Mucosa of descending colon (tissue), 3 donors: ENCODE data around the gene ABLIM2. TPM values are rescaled to one million over a fixed set of nuclear protein-coding genes. Genes with fewer than 3 reads are reported as not detected.

Experiments used
- ATAC-seq: fragments of 200-7000 bp; cut with Tn5 transposase; one replicate; pipeline ENCODE4 v1.9.1; 2020; ENCODE audit warnings: mild to moderate bottlenecking, moderate library complexity
- DNase-seq, 3 donors: peaks; one replicate each; pipeline ENCODE4 v3.0.0-alpha.2; 2020
- H3K36me3 ChIP-seq: fragments of 200-600 bp; one replicate; pipeline ENCODE4 v1.8.0; 2021; ENCODE audit warnings: low read depth, mild to moderate bottlenecking
- H3K4me1 ChIP-seq: fragments of 200-600 bp; one replicate; pipeline ENCODE4 v1.8.0; 2021; ENCODE audit warnings: low read depth, mild to moderate bottlenecking
- H3K4me3 ChIP-seq: fragments of 200-600 bp; one replicate; pipeline ENCODE4 v1.8.0; 2021; ENCODE audit warnings: mild to moderate bottlenecking
- H3K9me3 ChIP-seq: fragments of 200-600 bp; one replicate; pipeline ENCODE4 v1.8.0; 2021; ENCODE audit warnings: mild to moderate bottlenecking
- intact Hi-C, 2 donors: fragments of 100-400 bp; cut with DNase I in 1 of 2; cut with micrococcal nuclease in 1 of 2; formaldehyde crosslinking; loops; one replicate each; pipeline versions ENCODE4 v1.11.0 to v1.11.1; 2022; cut with DNase I, micrococcal nuclease
- total RNA-seq, 3 donors: library from RNA; stranded (reverse); fragmentation: NEBNext Ultra II Directional in 2 of 3; extraction: Animal tissue kit (Norgen Biotek cat#: 25700) in 2 of 3; gene quantifications; one replicate each; pipeline versions ENCODE4 v1.2.1 to v1.2.4, GENCODE V29; 2021 to 2023
- TF ChIP-seq, protein P1 (sequence below): fragments of 200-600 bp; IDR thresholded peaks from one replicate; pipeline ENCODE4 v1.8.0; 2022; ENCODE audit warnings: antibody characterized with exemption, mild to moderate bottlenecking
- donor health status: DM: no; HTN: no; CAD: no; lungs with moderate emphysema.
- donor health status: DM: no; HTN: no; CAD: no.
- donor health status: DM: no; HTN: yes; CAD: no.

The ABLIM2 gene
- total RNA-seq, 3 donors from 2014 or later, result 15.0 to 15.8 (median 15.5) TPM

DNA sequence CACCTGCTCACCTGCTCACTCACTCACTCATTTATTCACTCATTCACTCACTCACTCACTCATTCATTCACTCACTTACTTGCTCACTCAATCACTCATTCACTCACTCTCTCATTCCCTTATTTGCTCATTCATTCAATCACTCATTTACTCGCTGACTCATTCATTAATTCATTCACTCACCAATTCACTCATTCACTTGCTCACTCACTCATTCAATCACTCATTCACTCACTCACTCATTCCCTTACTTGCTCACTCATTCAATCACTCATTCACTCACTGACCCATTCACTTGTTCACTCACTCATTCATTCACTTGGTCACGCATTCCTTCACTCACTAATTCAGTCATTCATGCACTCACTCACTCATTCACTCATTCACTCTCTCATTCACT, 130.2 kb downstream of the ABLIM2 start:
- intact Hi-C loops, result no loop called here

GRCh38 chr4:8026453-8026852, 132.2 kb downstream of the ABLIM2 start:
- TF ChIP-seq, protein P1, sequence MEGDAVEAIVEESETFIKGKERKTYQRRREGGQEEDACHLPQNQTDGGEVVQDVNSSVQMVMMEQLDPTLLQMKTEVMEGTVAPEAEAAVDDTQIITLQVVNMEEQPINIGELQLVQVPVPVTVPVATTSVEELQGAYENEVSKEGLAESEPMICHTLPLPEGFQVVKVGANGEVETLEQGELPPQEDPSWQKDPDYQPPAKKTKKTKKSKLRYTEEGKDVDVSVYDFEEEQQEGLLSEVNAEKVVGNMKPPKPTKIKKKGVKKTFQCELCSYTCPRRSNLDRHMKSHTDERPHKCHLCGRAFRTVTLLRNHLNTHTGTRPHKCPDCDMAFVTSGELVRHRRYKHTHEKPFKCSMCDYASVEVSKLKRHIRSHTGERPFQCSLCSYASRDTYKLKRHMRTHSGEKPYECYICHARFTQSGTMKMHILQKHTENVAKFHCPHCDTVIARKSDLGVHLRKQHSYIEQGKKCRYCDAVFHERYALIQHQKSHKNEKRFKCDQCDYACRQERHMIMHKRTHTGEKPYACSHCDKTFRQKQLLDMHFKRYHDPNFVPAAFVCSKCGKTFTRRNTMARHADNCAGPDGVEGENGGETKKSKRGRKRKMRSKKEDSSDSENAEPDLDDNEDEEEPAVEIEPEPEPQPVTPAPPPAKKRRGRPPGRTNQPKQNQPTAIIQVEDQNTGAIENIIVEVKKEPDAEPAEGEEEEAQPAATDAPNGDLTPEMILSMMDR, result no peak
- Histone ChIP-seq H3K4me1 (no peaks in the 10 kb centered on the region), H3K9me3 (no peaks in the 10 kb centered on the region), H3K36me3 (no peaks in the 10 kb centered on the region), H3K4me3 (no peak overlapping the region)
- DNase-seq, result no peak
- intact Hi-C loops, result no loop called here
- ATAC-seq, result no peak

More for the DNA sequence above, 130.2 kb downstream of the ABLIM2 start:
- H3K4me1 ChIP-seq, result no peaks in the 10 kb centered on the region
- H3K9me3 ChIP-seq, result no peaks in the 10 kb centered on the region
- ATAC-seq, result no peak
- H3K4me3 ChIP-seq, result no peak overlapping the region
- H3K36me3 ChIP-seq, result no peaks in the 10 kb centered on the region
- TF ChIP-seq, protein P1, result no peak
- DNase-seq, result no peak

- intact Hi-C loops, result no loop called here
These were observed 132.9 kb downstream of the ABLIM2 start for GRCh38 chr4:8025668-8026067.

GRCh38 chr4:8024073-8024786, 134.4 kb downstream of the ABLIM2 start:
- intact Hi-C loops, result no loop called here
- DNase-seq (no peak), ATAC-seq (no peak)
- H3K4me3 ChIP-seq, result no peak overlapping the region
- no peaks in the 10 kb centered on the region for H3K4me1 ChIP-seq
- no peaks in the 10 kb centered on the region for H3K36me3 ChIP-seq
- H3K9me3 ChIP-seq, result no peaks in the 10 kb centered on the region
- TF ChIP-seq, protein P1, result no peak

More at GRCh38 chr4:8025668-8026067, 132.9 kb downstream of the ABLIM2 start:
- DNase-seq (no peak), ATAC-seq (no peak)
- H3K36me3 ChIP-seq, result no peaks in the 10 kb centered on the region
- no peaks in the 10 kb centered on the region for H3K9me3 ChIP-seq
- H3K4me3 ChIP-seq, result no peak overlapping the region
- TF ChIP-seq, protein P1, result no peak
- no peaks in the 10 kb centered on the region for H3K4me1 ChIP-seq

DNA sequence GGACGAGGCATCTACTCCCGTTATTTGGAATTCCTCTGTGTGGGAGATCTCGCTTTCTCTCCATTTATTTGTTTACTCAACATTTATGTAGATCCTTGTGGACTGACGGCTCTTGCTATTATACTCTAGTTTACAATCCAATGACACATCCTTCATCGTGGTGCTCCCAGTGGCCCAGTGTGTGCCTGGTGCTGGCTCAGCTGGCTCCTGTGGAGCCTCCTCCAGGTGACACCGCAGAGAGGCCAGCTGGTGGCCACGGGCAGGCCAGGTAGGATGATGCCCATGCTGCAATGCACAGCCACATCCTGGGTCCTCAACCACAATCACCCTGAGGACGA, 134.9 kb downstream of the ABLIM2 start:
- ATAC-seq, result no peak
- intact Hi-C loops, result no loop called here

More for the DNA sequence above, 134.9 kb downstream of the ABLIM2 start:
- Histone ChIP-seq H3K9me3 (no peaks in the 10 kb centered on the region), H3K4me1 (no peaks in the 10 kb centered on the region), H3K4me3 (no peak overlapping the region), H3K36me3 (no peaks in the 10 kb centered on the region)
- DNase-seq, result no peak
- TF ChIP-seq, protein P1, result no peak
